CD4-positive, alpha-beta T cell treated with Interleukin-15 for 4 hours (primary cell): Measurements from ENCODE around the gene FAM219A.

ENCODE experiments used
- DNase-seq: peaks from one replicate; pipeline ENCODE4 v3.0.0-alpha.2; 2020; ENCODE audit warnings: low spot score

FAM219A gene

DNA sequence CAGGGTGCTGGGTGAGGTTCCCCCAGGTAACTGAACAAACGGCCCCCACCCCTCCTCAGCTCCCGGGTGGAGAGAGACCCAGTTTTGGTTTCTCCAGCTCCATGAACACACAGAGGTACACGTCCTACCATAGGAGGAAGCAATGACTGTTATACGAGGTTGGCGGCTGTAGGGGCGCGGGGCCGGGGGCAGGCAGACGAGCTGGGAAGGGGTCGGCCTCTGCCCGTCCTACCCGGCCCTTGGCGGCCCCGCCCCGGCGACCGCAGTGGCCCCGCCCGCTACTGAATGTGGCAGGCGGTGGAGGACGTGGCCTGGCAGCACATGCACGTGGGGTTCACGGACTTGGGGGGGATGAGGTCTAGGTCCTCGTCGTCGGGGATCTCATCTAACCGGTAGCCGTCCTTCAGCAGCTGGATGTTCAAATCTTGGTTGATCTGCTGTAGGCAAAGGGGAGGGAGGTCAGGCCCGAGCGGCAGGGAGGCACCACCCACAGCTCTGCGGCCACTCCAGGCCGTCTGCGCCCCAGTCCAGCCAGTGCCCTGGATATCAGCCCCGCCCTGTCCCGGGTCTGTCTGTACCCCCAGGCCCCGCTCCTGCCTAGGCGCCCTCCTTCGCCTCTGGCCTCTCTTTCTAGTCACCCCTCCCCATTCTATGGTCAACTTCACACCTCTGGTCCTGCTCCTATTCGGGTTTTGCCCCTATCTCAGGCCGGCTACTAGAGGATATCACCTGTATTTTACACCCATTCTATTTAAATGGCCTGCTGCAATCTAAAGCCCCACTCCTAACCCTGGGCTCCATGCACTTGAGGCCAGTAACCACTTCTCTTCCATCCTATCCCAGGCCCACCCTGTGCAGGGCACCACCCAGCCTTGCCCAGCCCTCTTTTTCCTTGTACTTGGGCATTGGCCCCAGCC lies 57.4 kb downstream of the FAM219A start:
- DNase-seq = no peak

DNA sequence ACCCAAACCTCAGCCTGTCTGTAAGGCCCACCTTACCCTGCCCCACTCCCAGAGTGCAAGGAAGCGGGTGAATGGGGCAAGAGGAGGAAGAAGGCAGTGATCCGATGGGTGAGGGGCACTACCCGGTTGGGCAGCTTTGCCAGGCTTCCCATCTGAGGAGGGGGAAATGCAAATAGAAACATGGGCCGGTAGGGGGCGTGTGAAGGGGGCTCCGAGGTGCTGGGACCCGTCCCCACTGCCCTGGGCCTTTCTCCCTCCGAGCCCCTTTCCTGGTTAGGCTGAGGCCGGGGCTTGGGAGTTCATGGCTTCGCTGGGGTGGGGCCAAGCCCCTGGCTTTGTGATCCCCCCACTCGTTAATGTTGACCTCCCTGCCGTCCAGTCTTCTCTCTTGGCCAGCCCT lies 58.1 kb downstream of the FAM219A start:
- no peak for DNase-seq

DNA sequence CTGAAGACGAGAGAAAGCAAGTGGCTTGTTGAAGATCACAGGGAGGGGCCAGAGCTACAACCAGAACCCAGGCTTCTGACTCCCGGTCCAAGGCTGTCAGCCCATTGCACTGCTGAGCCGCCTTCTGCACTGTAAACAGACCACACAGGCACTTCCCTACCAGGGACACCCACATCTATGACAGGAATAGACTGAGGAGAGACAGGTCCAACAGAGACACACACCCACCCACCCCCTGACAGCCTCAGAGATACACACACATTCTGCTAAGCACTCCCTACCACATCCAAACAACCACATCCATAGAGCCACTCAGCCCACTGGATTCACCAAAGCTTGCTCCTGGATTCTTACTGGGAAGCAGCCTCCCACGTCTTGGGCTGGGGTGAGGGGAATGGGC lies 58.6 kb downstream of the FAM219A start:
- DNase-seq = no peak

DNA sequence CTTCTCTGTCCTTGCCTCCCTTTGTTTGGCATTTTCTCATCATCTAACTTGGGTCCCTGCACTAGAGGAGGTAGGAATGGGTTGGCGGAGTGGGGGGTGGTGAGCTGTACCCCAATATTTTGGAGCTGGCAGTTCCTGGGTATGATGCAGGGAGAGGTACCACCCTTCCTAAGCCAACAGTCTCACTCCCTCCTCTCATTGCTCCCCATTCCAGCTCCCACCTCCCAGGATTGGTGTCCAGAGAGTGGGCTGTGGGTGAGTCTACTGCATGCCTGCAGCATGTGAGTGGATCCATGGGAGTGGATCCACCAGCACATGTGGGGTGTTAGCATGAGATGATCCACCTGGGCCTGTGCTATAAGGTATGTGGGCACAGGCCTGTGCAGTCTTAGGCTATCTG lies 59.5 kb downstream of the FAM219A start:
- no peak for DNase-seq

DNA sequence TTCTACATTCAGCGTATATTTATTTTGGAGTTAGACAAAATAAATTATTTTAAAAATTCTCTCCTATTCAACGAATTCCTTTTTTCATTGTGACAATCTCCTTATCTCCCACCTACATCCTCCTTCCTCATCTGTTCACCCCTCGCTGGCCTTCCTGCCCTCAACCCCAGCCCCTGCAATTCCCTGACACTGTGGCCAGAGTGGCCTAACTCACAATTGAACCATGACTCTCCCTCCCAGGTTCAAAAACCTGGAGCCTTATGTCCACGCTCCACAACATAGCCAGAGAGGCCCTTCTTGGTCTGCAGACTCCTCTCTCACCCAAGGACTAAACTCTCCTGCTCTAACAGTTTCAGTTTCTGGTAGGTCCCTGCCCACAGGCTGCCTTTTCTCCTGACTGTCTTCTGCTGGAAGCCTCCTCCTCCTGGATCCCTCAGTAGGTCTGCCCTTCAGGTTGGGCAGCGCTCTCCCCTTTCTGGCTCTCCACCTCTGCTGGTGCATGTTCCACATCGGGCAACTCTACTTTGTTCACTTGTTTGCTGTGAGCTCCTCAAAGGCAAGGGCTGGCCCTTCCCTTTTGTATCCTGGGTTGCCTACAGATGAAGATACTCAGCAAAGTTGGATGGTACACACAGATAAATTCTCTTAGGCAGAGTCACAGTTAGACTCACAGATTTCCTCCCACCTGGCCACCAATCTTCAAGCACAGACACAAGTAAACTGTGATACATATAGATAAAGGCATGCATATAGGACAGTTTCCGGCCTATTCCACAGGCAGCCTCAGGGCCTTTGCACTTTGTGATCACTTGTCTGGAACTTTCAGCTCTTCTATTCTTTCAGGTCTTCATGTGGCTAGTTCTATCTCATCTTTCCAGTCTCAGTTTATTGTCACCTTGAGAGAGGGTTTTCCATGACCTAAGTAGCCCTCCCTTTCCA lies 61.8 kb downstream of the FAM219A start:
- DNase-seq = no peak

DNA sequence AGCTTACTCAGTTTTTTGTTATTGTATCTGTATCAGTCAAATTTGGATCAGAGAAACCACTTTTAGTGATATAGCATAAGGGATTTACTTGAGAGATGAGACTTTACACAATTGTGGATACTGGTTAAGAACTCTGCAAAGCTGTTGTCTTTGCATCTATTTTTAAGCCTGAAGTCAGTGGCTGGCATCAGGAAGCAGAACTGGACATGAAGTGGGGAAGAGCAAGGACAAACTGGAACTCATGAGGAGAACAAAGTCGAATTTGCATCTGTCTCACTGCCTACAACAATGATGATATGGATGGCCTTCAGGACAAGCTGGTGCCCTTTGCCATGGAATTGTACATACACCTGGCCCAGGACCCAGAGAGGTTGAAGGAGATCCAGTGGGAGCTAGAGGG lies 65.9 kb downstream of the FAM219A start:
- DNase-seq = no peak

DNA sequence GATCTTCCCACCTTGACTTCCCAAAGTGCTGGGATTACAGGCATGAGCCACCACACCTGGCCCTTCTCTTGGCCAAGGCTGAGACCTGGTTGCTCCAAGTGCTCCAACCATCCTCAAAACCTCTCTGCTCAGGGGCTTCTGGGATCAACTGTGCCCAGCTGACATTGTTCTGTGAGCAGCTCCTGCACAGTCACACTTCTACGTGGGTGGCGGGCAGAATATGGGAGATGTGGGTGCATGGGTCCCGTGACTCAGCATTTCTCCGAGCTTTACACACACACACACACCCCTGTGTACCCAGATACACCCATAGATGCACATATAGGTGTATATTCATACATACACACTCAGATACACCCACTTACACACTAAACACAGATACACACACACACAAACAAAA lies 71.1 kb downstream of the FAM219A start:
- no peak for DNase-seq

DNA sequence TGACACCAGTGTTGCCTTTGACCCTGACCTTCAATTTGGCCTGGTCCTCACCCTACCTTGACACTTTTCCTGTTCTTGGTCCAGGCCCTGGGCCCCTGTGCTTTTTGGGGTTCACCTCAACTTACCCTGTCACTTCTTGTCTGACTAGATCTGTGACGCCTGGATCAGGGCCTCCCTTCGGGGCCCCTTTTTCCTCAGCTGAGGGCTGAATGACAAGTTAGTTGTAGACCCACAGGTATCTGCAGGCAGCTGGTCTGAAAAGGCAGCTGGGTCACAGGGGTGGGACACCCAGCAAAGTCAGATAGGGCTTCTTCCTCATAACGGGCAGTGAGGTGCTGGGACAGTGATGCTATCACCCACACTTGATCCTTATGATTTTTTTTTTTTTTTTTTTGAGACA lies 71.7 kb downstream of the FAM219A start:
- DNase-seq = no peak

DNA sequence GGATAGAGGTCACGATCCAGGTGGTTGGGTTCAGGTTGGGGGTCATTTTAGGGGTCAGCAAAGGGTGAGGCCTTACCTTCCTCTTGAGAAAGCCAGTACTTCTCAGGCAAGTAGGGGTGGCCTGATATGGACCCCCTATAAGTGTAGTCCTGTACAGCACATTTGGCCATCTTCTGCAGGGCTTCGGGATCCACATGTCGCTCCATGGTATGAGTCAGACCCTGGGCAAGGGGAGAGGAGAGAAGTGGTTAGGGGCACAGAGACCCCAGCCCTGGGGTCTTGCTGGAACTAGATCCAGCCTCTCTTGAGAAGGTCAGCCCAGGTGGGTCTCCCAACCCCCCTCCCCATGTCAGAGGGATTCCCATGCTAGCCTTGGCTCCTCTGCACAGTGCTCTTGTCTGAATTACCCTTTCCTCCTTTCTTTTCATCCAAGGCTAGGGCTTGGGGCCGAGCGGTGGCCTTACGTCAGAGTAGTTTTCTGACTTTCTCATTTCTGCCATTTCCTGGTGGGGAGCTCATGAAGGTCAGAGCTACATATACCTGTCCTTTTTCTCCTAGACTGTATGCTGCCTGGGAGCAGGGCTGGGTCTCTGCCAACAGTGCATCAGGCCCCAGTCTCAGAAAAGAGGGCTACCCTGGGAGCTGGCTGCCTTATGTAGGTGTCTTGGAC lies 72.7 kb downstream of the FAM219A start:
- DNase-seq = no peak

DNA sequence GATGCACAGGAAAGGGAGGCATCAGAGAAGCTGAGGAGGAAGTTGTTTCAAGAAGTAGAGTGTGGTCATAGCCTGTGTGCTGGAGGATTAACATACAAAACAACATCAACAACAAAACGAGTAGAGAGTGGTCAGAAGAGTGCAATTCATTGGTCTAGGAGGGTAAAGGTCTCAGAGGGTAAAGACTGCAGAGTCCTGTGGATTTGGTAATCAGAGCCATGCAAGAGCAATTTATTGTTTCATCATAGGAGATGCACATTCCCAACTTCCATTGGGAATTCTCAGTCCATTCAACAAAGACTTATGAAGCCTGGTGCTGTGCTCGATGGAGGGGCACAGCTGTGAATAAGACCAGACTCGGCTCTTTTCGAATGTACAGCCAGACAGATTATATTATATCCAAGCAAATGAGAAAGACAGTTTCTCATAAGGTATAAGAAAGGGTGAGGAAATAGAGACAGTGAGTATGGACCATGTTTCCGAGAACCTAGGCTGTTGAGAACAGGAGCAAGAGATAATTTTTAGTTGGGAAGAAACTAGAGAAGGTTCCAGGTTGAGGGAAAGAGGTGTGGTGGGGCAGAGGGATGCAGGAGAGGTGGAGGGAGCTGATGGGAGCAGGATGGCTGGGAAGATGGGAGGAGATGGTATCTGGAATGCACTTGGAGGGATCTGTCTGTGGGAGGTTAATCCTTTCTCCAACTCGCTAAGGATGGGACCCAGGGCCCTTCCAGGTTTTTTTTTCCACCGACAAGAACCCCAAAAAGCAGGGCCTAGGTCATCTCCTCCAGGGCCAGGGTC lies 73.8 kb downstream of the FAM219A start:
- no peak for DNase-seq

DNA sequence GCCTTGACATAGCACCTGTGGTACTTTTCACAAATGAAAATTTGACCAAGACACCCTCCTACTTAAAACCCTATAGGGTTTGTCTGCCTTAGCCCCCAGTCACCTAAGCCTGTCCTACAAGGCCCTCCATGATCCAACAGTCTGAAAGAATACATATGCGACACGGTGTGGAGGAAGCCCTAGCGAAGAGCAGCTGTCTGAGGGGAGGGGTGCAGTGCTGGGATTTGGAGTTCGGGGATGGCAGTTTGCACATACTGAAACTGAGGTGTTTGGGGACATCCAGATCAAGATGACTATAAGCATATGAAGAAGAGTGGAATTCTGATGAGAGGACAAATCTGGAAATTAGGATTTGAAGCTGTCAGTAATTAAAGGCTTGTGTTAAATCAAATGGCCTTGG lies 74.5 kb downstream of the FAM219A start:
- no peak for DNase-seq

DNA sequence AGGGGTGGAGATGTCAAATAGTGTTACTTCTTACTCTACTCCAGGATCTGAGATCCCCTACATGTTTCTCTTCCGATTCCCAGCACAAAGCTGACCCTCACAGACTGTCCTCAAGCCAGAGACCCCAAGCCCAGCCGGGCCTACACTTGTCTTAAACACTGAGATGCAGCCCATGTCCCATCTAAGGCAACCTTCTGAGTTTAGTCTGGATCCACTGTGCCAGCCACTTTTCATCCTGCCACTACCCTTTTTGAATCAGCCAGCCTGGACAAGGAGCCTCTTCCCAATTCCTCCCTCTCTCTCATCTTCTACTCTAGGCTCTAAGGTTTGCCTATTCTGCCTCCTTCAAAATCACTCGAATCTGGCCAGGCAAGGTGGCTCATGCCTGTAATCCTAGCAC lies 75.5 kb downstream of the FAM219A start:
- DNase-seq = no peak

DNA sequence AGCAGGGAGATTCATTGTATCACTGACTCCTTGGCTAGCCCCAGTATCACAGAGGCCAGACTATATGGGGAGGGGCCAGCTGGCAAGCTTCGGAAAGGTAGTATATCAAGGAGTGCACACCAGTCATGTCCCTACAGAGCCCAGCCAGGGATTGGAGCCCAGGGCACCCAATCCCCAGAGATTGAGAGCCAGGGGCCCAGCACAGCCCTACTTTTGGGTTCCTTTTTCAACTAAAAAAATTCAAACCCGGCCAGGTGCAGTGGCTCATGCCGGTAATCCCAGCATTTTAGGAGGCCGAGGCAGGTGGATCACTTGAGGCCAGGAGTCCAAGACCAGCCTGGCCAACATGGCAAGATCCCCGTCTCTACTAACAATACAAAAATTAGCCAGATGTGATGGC lies 76.3 kb downstream of the FAM219A start:
- no peak for DNase-seq

DNA sequence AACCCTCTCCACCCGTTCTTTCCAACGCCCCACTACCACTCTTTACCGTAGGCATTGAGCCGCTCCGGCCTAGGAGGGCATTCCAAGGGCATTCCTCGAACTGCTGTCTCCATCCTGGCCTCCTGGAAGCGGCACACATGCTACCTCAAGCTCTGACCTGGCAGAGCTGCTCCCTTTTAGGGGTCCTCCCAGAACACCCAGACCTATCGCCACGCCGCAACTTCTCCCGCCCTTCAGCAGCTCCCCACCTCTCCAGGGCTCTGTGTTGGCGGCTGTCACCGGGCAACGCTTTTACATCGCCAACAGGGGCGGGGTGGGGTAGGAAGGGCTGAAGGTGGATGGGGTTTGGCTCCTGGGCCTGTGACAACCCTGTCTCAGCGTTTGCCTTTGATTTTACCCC lies 77.0 kb downstream of the FAM219A start:
- no peak for DNase-seq

DNA sequence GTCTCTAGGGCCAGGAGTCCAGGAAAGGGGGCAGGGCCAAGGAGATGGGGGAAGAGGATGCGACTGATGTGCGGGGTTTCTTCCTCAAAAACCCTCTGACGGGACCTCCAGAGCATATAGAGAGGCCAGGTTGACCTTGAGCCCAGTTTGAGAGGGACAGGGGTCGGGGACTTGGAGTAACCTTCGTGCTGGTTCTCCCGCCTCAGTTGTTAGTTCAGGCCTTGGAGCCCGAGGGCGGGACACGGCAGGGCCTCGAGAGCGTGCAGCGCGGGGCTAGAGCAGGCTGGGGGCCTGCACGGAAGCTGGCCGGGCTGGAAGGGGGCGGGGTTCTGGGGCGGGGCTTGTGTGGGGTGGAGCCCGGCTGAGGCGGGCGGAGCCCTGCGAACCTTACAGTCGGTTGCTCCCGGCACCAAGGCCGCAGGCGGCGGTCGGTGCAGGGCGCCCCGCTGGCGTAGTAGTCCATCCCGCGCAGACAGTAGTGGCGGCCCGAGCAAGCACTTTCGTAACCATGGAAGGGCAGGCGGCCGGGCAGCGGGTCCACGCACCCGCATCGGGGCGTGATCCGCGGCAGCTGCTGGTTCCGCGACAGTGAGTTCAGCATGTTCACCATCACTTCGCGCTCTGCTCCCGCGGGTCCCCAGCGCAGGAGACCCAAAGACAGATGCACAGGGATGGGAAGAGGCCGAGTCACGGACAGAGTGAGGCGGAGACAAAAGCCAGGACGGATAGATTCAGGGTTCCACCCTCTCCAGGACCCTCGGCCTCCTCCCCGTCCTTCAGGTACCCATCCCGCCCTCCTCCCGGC lies 77.7 kb downstream of the FAM219A start:
- peak; percentile 72 for DNase-seq

DNA sequence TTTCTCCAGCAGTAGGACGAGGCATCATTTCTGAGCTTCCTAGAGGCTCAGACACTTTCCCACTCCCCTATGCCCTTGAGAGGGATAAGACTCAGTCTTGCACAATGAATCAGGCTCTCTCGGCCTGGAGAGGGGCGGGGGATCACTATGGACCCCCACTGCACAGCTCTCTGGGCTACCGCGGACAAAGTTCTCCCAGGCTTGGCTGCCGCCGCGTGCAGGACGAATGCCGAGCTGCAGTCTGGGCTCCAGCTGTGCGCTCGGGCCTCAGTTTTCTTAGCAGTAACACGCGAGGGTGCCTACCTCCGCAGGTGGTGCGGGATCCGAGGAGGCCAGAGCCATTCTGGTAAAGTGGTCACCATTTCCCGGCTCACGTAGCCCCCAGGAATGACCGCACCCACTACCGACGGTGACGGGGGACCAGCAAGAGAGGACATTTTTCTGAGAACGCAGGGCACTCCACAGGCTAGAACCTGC lies 78.3 kb downstream of the FAM219A start:
- no peak for DNase-seq

DNA sequence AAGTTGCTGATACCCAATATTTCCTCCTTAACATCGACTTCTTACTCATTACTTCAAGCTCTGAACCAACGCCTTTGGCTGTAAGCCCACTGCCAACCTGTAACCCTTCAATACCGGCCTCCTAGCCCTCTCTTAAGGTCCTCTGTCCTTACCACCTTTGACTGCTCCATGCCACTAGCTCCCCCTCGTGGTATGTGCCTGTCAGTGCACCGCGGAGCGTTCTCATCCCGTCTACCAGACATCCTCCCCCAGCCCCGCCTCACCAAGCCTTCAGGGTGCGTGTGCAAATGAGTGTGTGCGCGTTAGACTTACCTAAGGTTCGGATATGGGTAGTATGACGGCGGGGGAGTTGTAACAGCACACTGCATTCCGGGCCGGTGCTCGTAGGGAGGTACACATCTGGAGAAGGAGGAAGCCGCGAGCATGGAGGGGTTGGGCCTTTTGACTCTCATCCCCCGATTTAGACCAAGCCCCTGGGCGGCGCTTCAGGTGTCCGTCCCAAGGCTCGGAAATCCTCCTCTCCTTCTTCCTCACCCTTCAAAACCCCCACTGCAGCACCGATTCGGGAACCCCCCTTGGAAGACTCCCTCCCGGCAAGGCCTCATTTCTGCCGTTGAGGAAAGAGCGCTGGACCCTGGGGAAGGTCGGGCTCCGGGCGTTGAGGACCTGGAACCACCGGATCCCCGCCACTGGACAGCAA lies 78.9 kb downstream of the FAM219A start:
- peak; percentile 94 for DNase-seq

DNA sequence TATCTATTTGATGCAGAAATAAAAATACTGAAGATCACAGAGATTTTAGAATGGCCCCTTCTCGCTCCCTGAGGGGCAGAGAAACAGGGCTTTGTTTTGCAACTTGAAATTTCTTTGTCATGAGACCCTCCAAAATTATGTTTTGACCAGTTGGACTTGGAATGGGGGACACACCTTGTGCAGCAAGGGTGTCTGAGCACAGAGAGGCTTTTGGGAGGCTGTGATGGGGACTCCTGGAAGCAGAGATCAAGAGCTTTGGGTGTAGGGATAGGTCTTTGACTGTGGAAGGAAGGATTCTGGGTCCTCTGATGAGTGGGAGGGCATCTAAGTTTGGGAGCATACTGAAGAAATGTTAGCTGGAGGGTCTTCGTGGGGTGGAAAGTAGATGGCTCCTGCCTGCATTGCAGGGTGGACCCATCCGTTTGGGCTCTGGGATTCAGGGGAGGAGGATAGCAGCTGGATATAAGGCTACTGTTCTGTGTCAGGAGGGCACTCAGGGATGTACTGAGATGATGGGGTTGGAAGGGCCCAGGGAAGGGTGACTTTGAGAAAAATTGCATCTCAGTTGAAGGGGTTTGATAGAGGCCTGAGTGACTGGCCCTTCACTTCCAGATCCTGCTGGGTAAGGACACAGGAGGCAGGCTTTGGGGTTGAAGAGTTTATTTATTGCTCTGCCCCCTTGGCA lies 79.9 kb downstream of the FAM219A start:
- DNase-seq = no peak

DNA sequence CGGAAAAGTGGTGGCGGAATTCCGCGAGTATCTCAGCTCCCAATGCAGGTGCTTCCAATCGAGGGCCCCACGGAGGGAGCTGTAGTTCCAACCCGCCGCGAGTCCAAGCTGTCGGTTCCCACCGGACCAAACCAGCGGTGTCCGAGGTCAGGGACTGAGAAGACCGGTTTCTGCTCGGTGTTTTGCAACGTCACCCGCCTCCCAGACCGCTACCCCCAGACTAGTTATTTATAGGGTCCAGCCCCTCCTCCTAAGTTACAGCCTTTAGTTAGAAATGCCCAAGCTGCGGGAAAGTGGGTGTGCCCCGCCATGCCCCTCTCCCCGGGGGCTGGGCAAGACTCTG lies 81.0 kb downstream of the FAM219A start:
- DNase-seq = no peak
